ENCODE measurements around the gene HMOX2.

Gene HMOX2

DNA sequence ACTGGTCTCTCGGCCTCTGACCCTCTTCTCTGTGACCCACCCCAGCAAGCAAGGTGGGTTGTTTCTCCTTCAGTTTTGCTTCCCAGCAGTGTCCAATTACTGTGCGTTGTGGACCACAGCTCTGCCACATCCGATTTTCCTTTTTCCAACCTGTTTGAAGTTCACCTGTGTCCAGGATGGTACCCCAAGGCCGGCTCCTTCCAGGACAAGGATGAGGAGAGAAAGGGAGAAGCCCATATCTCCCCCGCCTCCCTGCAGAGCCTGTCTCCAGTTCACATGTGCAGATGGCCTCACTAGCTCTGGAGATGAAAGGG is 15.3 kb upstream of the HMOX2 start:
- TF ChIP-seq CTCF (IDR thresholded peaks at IDR 0.05; ENCODE audit: low read depth, low read length): no peak
- DNase-seq: no peak
- H3K36me3 ChIP-seq: peaks cover 42% of the 10 kb centered on the region
- no peaks in the 10 kb centered on the region for H3K4me1 ChIP-seq
- no peaks in the 10 kb centered on the region for H3K27me3 ChIP-seq
- H3K9me3 ChIP-seq: no peaks in the 10 kb centered on the region
- no peak overlapping the region for H3K4me3 ChIP-seq (ENCODE audit: low read depth, low read length)

GRCh38 chr16:4461250-4462085 is 14.7 kb upstream of the HMOX2 start:
- TF ChIP-seq CTCF (IDR thresholded peaks at IDR 0.05; ENCODE audit: low read depth, low read length): no peak
- H3K4me1 ChIP-seq: no peaks in the 10 kb centered on the region
- peaks cover 36% of the 10 kb centered on the region for H3K36me3 ChIP-seq
- no peaks in the 10 kb centered on the region for H3K27me3 ChIP-seq
- no peaks in the 10 kb centered on the region for H3K9me3 ChIP-seq
- no peak overlapping the region for H3K4me3 ChIP-seq (ENCODE audit: low read depth, low read length)
- DNase-seq: no peak

- no peak for DNase-seq
- Histone ChIP-seq H3K36me3 (peaks cover 18% of the 10 kb centered on the region), H3K4me3 (ENCODE audit: low read depth, low read length) (no peak overlapping the region), H3K27me3 (no peaks in the 10 kb centered on the region), H3K4me1 (no peaks in the 10 kb centered on the region), H3K9me3 (no peaks in the 10 kb centered on the region)
- no peak for TF ChIP-seq CTCF (IDR thresholded peaks at IDR 0.05; ENCODE audit: low read depth, low read length)
Measured at GRCh38 chr16:4463522-4464163, 12.6 kb upstream of the HMOX2 start.

GRCh38 chr16:4465977-4466779 is 10.0 kb upstream of the HMOX2 start:
- no peaks in the 10 kb centered on the region for H3K9me3 ChIP-seq
- no peaks in the 10 kb centered on the region for H3K4me1 ChIP-seq
- no peak for TF ChIP-seq CTCF (IDR thresholded peaks at IDR 0.05; ENCODE audit: low read depth, low read length)
- H3K36me3 ChIP-seq: peaks cover 1% of the 10 kb centered on the region; the same call in 1 of the 2 replicates
- DNase-seq: no peak
- no peak overlapping the region for H3K4me3 ChIP-seq (ENCODE audit: low read depth, low read length)
- H3K27me3 ChIP-seq: no peaks in the 10 kb centered on the region

- H3K9me3 ChIP-seq: no peaks in the 10 kb centered on the region
- no peak for DNase-seq
- no peak overlapping the region for H3K4me3 ChIP-seq (ENCODE audit: low read depth, low read length)
- no peaks in the 10 kb centered on the region for H3K27me3 ChIP-seq
- H3K4me1 ChIP-seq: no peaks in the 10 kb centered on the region
- H3K36me3 ChIP-seq: no peaks in the 10 kb centered on the region
- no peak for TF ChIP-seq CTCF (IDR thresholded peaks at IDR 0.05; ENCODE audit: low read depth, low read length)
Measured at GRCh38 chr16:4467916-4468315, 8.3 kb upstream of the HMOX2 start.

All from BE2C (cell line).